Prostate gland (tissue), 2 donors: ENCODE data around the gene DPEP2. TPM values are rescaled to one million over a fixed set of nuclear protein-coding genes. Genes with fewer than 3 reads are reported as not detected.

Experiments
- DNase-seq: peaks from one replicate; pipeline ENCODE4 v3.0.0-alpha.2; 2019; ENCODE audit warnings: low spot score
- H3K27ac ChIP-seq, 2 donors: fragments of 200-600 bp; sonication (generic); 2 replicates each; pipeline ENCODE4 v1.5.1; 2017 to 2019
- H3K27me3 ChIP-seq: fragments of 200-600 bp; sonication (generic); replicated peaks from 2 replicates; pipeline ENCODE4 v1.5.1; 2019; ENCODE audit not compliant: insufficient read depth
- H3K36me3 ChIP-seq, 2 donors: fragments of 200-600 bp; sonication (generic); 1 replicate in 1 of 2; 2 replicates in 1 of 2; pipeline versions ENCODE4 v1.5.1 to v1.8.1; 2017 to 2019
- H3K4me1 ChIP-seq: fragments of 200-600 bp; sonication (generic); replicated peaks from 2 replicates; pipeline ENCODE4 v1.5.1; 2019
- H3K4me3 ChIP-seq, 2 donors: fragments of 200-600 bp; sonication (generic); 2 replicates each; pipeline ENCODE4 v1.5.1; 2017 to 2019
- H3K9me3 ChIP-seq: fragments of 200-600 bp; sonication (generic); 2 replicates; pipeline ENCODE4 v1.5.1; 2017
- CTCF ChIP-seq, 4 experiments: fragments of 200-600 bp in 2 of 4; fragments of 450-650 bp in 2 of 4; sonication (generic) in 2 of 4; IDR thresholded peaks; 1 replicate in 3 of 4; 2 replicates in 1 of 4; pipeline ENCODE4 v1.5.1; 2016 to 2019; ENCODE audit warnings: antibody characterized with exemption in 4 of 4, mild to moderate bottlenecking in 2 of 4, moderate library complexity in 2 of 4
- POLR2A ChIP-seq: fragments of 450-650 bp; IDR thresholded peaks from one replicate; pipeline ENCODE4 v1.6.1; 2016; ENCODE audit warnings: antibody characterized with exemption, mild to moderate bottlenecking
- POLR2AphosphoS5 ChIP-seq: sonication (generic); formaldehyde crosslinking; IDR thresholded peaks from one replicate; pipeline ENCODE4 v1.6.1; 2017; ENCODE audit warnings: antibody characterized with exemption
- WGBS: methylation state at CpG from one replicate; pipeline ENCODE4 v1.1.5; 2018; 5-methylcytosine and 5-hydroxymethylcytosine counted together
- intact Hi-C: fragments of 100-400 bp; cut with DNase I; formaldehyde crosslinking; loops from one replicate; pipeline ENCODE4 v1.14.2; 2022
- total RNA-seq, 2 donors: library from RNA; depleted of rRNA; stranded (reverse); fragments of >200 nt; gene quantifications; one replicate each; pipeline ENCODE4 v1.1.0, GENCODE V29; 2016

Gene DPEP2
- total RNA-seq, 2 donors from 2014 or later: 0.41 to 2.4 TPM

DNA sequence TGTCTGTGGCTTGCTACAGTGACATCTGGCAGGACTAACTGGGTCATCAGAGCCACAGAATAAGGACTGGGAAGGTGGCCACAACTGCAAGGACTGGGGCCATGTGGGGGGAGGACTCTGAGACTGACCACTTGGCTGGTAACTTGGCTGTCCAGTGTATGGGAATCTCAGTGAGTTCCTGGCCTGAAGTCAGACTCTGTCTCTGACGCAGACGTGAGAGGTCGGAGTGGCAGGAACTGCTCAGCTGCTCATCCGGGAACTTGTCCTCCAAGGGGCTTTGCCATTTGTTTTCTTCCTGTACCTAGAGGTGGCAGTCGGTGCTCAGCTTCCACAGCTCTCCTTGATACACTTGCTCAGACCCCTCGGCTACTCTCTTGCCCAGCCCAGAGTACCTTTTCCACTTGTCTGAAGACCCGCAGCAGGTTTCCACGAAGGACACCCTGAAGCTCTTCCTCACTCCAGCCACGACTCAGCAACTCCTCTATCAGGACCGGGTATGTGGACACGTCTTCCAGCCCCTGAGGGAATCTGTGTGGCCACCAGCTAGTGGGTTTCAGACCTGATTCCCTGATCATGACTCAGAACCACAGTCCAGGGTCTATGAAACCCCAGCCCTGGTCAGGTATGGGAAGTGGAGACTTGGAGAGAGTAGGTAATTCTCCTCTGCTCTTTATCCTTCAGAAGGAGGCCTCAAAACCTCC, 11.7 kb downstream of the DPEP2 start:
- Histone ChIP-seq H3K27me3 (no peaks in the 10 kb centered on the region), H3K9me3 (no peaks in the 10 kb centered on the region), H3K27ac (no peak overlapping the region), H3K4me1 (no peaks in the 10 kb centered on the region), H3K36me3 (no peaks in the 10 kb centered on the region), H3K4me3 (no peak overlapping the region)
- no peak for DNase-seq
- 74% methylated on average over 11 of the region's 11 CpGs for WGBS
- TF ChIP-seq CTCF (IDR thresholded peaks at IDR 0.05) (no peak), POLR2A (no peak), POLR2AphosphoS5 (no peak)
- intact Hi-C loops: loop anchor here (10.0 kb wide), 1 partner anchor 47 kb away; no protein-coding TSS in a partner anchor

GRCh38 chr16:67986949-67987348, 12.3 kb downstream of the DPEP2 start:
- Histone ChIP-seq H3K4me3 (no peak overlapping the region), H3K27ac (no peak overlapping the region), H3K36me3 (no peaks in the 10 kb centered on the region), H3K4me1 (no peaks in the 10 kb centered on the region), H3K27me3 (no peaks in the 10 kb centered on the region), H3K9me3 (no peaks in the 10 kb centered on the region)
- intact Hi-C loops: loop anchor here (10.0 kb wide), 1 partner anchor 48 kb away; no protein-coding TSS in a partner anchor
- WGBS: 87% methylated on average over 5 of the region's 5 CpGs
- TF ChIP-seq POLR2A (no peak), POLR2AphosphoS5 (no peak), CTCF (IDR thresholded peaks at IDR 0.05) (no peak)
- no peak for DNase-seq

- WGBS: 98% methylated on average over 31 of the region's 49 CpGs
These were observed 17.1 kb downstream of the DPEP2 start for GRCh38 chr16:67982011-67982696.

DNA sequence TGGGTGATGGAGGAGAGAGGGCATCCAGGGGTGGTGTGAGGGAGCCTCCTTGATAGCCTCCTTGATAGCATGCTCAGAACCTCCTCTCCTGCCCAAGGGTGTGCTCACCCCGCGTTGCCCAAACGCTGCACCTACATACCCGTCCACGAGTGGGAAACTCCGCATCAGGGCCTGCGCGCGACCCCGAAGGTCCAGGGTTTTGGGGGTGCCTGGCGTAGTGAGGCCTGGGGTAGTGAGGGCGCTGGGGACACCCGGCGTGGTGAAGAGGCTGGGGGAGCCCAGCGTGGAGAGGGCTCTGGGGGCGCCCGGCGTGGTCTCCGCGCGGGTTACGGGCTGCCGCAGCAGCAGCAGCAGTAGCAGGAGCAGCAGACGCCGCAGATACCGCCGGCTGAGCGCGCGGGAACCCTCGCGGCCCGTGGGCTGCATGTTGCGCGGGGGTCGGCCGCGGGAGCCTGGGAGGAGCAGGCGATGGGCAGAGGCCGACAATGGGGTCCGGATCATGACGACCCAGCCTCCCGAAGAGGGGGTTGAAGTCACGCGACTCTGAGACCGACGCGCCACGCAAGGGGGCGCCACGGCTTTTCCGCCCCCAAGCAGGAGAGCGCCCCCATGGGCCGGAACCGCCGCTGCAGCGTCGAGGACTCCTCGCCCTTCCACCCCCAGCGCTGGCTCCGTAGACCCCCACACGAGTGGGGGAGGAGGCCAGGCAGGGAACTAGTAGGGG, 19.2 kb downstream of the DPEP2 start, which contains the start of gene DPEP3:
Gene DPEP3 (minus strand): TSS at position 545 of the 724 bp plus-strand sequence. CDS start 119 bp downstream, at position 426.
- Histone ChIP-seq H3K27ac (no peak within 1 kb of the TSS), H3K9me3 (no peaks in the 10 kb centered on the region), H3K27me3 (no peaks in the 10 kb centered on the region), H3K36me3 (no peaks in the 10 kb centered on the region), H3K4me1 (no peaks in the 10 kb centered on the region), H3K4me3 (no peak within 1 kb of the TSS)
- no peak for DNase-seq
- intact Hi-C loops: loop anchor here (10.0 kb wide), 1 partner anchor 55 kb away; no protein-coding TSS in a partner anchor
- WGBS: 74% methylated on average over 47 of the region's 62 CpGs
- TF ChIP-seq CTCF (IDR thresholded peaks at IDR 0.05) (no peak), POLR2A (no peak), POLR2AphosphoS5 (no peak)

More at GRCh38 chr16:67982011-67982696, 17.1 kb downstream of the DPEP2 start:
- H3K4me3 ChIP-seq: no peak overlapping the region
- no peak for DNase-seq
- no peaks in the 10 kb centered on the region for H3K4me1 ChIP-seq
- no peaks in the 10 kb centered on the region for H3K9me3 ChIP-seq
- intact Hi-C loops: loop anchor here (10.0 kb wide), 1 partner anchor 53 kb away; no protein-coding TSS in a partner anchor
- no peak overlapping the region for H3K27ac ChIP-seq
- no peaks in the 10 kb centered on the region for H3K36me3 ChIP-seq
- H3K27me3 ChIP-seq: no peaks in the 10 kb centered on the region
- TF ChIP-seq POLR2A (no peak), POLR2AphosphoS5 (no peak), CTCF (IDR thresholded peaks at IDR 0.05) (no peak)
